ENCODE results near the gene CCDC116. TPM values are rescaled to one million over a fixed set of nuclear protein-coding genes. Genes with fewer than 3 reads are reported as not detected.
"Not testable (repeated sequence)": the region's sequence is repeated elsewhere in the genome, so short reads cannot be mapped to it uniquely, and the experiment has no call there.

Gene CCDC116
- total and polyA plus RNA-seq, 4 donors, result 0.37 to 0.74 (median 0.72) TPM

- Histone ChIP-seq H3K4me3 (no peak overlapping the region), H3K27me3 (ENCODE audit: control insufficient read depth in 3 of 3, insufficient read depth in 3 of 3, low read length in 2 of 3) (no peaks in the 10 kb centered on the region), H3K9ac (ENCODE audit: insufficient read depth in 1 of 2, low read length in 2 of 2) (no peak overlapping the region), H3K27ac (ENCODE audit: low read depth in 1 of 2, low read length in 1 of 2) (no peak overlapping the region), H3K9me3 (ENCODE audit: control insufficient read depth in 4 of 4, insufficient read depth in 3 of 4, low read length in 3 of 4) (no peaks in the 10 kb centered on the region), H3K36me3 (ENCODE audit: control insufficient read depth in 4 of 4, insufficient read depth in 4 of 4, low read length in 4 of 4) (peaks cover 3 to 10% (median 7%) of the 10 kb centered on the region in 4 donors), H3K4me1 (ENCODE audit: control insufficient read depth in 5 of 5, insufficient read depth in 5 of 5, low read length in 5 of 5) (peaks cover 0 to 5% (median 0%) of the 10 kb centered on the region in 5 donors)
- DNase-seq (no peak), ATAC-seq (ENCODE audit: insufficient read depth, low FRiP score) (no peak)
- WGBS, 2 donors, result 93 to 94% methylated on average over 8 of the region's 8 CpGs
- TF ChIP-seq CTCF (IDR thresholded peaks at IDR 0.05; ENCODE audit: control extremely low read depth, extremely low read depth), result no peak
Observed at GRCh38 chr22:21606775-21607174, 25.8 kb upstream of the CCDC116 start.

- DNase-seq; H3K9ac ChIP-seq (ENCODE audit: insufficient read depth in 1 of 2, low read length in 2 of 2); H3K4me3 ChIP-seq; H3K27ac ChIP-seq (ENCODE audit: low read depth in 1 of 2, low read length in 1 of 2); H3K9me3 ChIP-seq (ENCODE audit: control insufficient read depth in 4 of 4, insufficient read depth in 3 of 4, low read length in 3 of 4); H3K4me1 ChIP-seq (ENCODE audit: control insufficient read depth in 5 of 5, insufficient read depth in 5 of 5, low read length in 5 of 5); H3K27me3 ChIP-seq (ENCODE audit: control insufficient read depth in 3 of 3, insufficient read depth in 3 of 3, low read length in 2 of 3); ATAC-seq (ENCODE audit: insufficient read depth, low FRiP score): not testable (repeated sequence)
- H3K36me3 ChIP-seq (ENCODE audit: control insufficient read depth in 4 of 4, insufficient read depth in 4 of 4, low read length in 4 of 4), result peaks cover 3 to 16% (median 9%) of the 10 kb centered on the region in 4 donors
- 98% methylated on average over 11 of the region's 11 CpGs for WGBS, 2 donors
Observed at GRCh38 chr22:21609556-21610157, 22.9 kb upstream of the CCDC116 start.

DNA sequence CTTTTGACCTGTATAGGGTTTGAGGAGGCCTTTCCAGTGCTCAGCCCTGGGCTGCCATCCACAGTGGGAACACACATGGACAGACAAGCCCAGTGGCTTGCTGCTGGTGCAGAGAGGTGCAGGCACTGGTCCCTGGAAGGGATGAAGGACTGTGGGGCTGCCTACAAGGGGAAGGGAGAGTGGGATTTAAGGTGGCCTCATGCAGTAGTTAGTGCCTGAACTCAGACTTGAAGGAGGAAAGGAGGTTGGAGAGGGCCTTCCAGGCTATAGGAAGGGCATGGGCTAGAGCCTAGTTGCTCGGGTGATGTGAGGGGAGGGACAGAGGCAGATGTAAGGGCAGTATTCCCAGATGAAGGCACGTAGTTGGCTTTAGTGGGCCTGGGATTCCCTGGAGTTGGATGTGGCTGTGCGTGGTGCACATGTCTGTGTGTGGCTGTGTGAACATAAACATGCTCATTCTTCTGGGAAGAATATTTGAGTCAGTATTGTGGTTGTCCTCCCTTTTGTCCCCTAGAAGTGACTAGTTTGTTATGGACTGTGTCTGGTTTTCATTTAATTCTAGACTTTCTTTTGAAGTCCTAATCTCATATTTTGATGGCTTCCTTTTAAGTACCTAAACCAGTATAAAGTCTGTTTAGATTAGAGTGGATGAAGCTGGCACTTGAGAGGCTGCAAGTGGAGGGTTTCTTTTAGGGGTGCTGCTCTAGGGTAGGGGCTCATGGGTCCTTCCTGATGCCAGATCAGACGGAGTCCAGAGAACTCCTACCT lies 21.2 kb upstream of the CCDC116 start:
- H3K9ac ChIP-seq (ENCODE audit: insufficient read depth in 1 of 2, low read length in 2 of 2), result no peak overlapping the region
- ATAC-seq (ENCODE audit: insufficient read depth, low FRiP score) (no peak), DNase-seq (no peak)
- WGBS, 2 donors, result 81 to 89% methylated on average over 4 of the region's 4 CpGs
- H3K36me3 ChIP-seq (ENCODE audit: control insufficient read depth in 4 of 4, insufficient read depth in 4 of 4, low read length in 4 of 4), result peaks cover 3 to 16% (median 11%) of the 10 kb centered on the region in 4 donors
- no peaks in the 10 kb centered on the region for H3K27me3 ChIP-seq (ENCODE audit: control insufficient read depth in 3 of 3, insufficient read depth in 3 of 3, low read length in 2 of 3)
- no peak overlapping the region for H3K4me3 ChIP-seq
- H3K4me1 ChIP-seq (ENCODE audit: control insufficient read depth in 5 of 5, insufficient read depth in 5 of 5, low read length in 5 of 5), result peaks cover 0 to 8% (median 0%) of the 10 kb centered on the region in 5 donors
- H3K9me3 ChIP-seq (ENCODE audit: control insufficient read depth in 4 of 4, insufficient read depth in 3 of 4, low read length in 3 of 4), result no peaks in the 10 kb centered on the region
- no peak for TF ChIP-seq CTCF (IDR thresholded peaks at IDR 0.05; ENCODE audit: control extremely low read depth, extremely low read depth)
- no peak overlapping the region for H3K27ac ChIP-seq (ENCODE audit: low read depth in 1 of 2, low read length in 1 of 2)

GRCh38 chr22:21612858-21613257 lies 19.7 kb upstream of the CCDC116 start:
- Histone ChIP-seq H3K27me3 (ENCODE audit: control insufficient read depth in 3 of 3, insufficient read depth in 3 of 3, low read length in 2 of 3) (no peaks in the 10 kb centered on the region), H3K4me3 (no peak overlapping the region), H3K4me1 (ENCODE audit: control insufficient read depth in 5 of 5, insufficient read depth in 5 of 5, low read length in 5 of 5) (peaks cover 0 to 6% (median 0%) of the 10 kb centered on the region in 5 donors), H3K27ac (ENCODE audit: low read depth in 1 of 2, low read length in 1 of 2) (no peak overlapping the region), H3K9ac (ENCODE audit: insufficient read depth in 1 of 2, low read length in 2 of 2) (no peak overlapping the region), H3K9me3 (ENCODE audit: control insufficient read depth in 4 of 4, insufficient read depth in 3 of 4, low read length in 3 of 4) (no peaks in the 10 kb centered on the region), H3K36me3 (ENCODE audit: control insufficient read depth in 4 of 4, insufficient read depth in 4 of 4, low read length in 4 of 4) (peaks cover 3 to 16% (median 11%) of the 10 kb centered on the region in 4 donors)
- TF ChIP-seq CTCF (IDR thresholded peaks at IDR 0.05; ENCODE audit: control extremely low read depth, extremely low read depth), result no peak
- WGBS, 2 donors, result 89 to 94% methylated on average over 7 of the region's 7 CpGs
- DNase-seq (no peak), ATAC-seq (ENCODE audit: insufficient read depth, low FRiP score) (no peak)
